GM12878 (cell line): ENCODE results near the gene ABTB1.

Experiments
- CTCF ChIP-seq, 3 experiments: IDR thresholded peaks in 2 of 3; conservative IDR thresholded peaks in 1 of 3; 2 replicates each; pipeline ENCODE4 v1.5.1; 2011; ENCODE audit warnings: low read depth in 3 of 3, low read length in 3 of 3, mild to moderate bottlenecking in 3 of 3, control low read depth in 2 of 3, moderate library complexity in 2 of 3, inconsistent platforms in 1 of 3, mixed read lengths in 1 of 3; ENCODE audit not compliant: control insufficient read depth in 2 of 3, insufficient read depth in 1 of 3; ENCODE audit errors: extremely low read depth in 1 of 3
- HDAC2 ChIP-seq: fragments of 200-600 bp; sonication (generic); IDR thresholded peaks from 2 replicates; pipeline ENCODE4 v1.6.1; 2017

GRCh38 chr3:127697551-127698240 is 24.9 kb downstream of the ABTB1 start:
- TF ChIP-seq CTCF (IDR thresholded peaks at IDR 0.05 in 2 of 3, conservative IDR thresholded peaks at IDR 0.05 in 1 of 3; ENCODE audit: control insufficient read depth in 2 of 3, extremely low read depth in 1 of 3, insufficient read depth in 1 of 3, low read depth in 3 of 3, low read length in 3 of 3): no peak
- TF ChIP-seq HDAC2: no peak
